Measurements from ENCODE around the gene SRMS.
"Not testable (repeated sequence)": the region's sequence is repeated elsewhere in the genome, so short reads cannot be mapped to it uniquely, and the experiment has no call there.

The SRMS gene

DNA sequence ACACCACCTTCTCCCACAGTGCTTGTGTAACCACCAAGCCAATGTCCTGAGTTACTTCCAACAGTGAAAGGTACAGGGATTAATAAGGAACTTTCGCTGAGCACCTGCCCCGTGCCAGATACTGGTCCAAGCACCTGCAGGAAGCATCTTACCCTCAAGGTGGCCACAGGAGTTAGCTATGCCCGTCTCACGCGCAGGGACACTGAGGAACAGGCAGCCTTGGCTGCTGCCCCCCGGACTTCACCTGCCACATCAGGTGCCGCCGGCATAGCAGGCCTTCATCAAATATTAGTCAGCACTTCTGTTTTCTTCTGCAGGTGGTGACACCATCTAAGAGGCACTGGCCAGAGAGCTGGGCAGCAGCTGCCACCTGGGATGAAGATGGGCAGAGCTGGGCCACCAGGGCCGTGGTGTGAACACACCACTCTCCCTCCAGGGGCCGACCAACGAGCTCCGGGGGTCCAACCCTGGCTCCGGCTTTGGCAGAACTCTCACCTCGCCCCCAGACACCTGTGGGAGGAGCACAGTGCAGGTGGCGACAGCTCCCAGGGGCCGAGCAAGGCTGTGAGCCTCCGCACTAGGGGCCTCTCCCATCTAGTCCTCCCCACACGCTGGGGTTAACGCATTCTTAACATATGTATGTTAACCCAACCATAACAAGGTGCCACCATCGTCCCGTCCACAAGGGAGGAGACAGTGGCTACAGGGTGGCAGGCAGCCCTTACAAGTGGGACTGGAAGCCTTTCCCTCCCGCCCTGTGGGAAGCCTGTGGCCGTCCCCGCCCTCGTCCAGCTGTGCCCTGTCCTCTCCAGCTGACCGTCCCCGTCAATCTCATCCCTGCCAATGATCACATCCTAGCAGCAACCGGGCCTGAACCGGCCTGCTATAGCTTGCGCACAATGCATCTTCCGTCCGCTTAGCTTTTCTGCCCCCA is 29.9 kb downstream of the SRMS start:
- H4K20me1 ChIP-seq (ENCODE audit: insufficient read depth, low read length): no peaks in the 10 kb centered on the region
- H3K4me3 ChIP-seq (ENCODE audit: low read length): no peak overlapping the region
- no peak overlapping the region for H3K27ac ChIP-seq (ENCODE audit: low read length)
- H3K9me3 ChIP-seq (replicated peaks; ENCODE audit: insufficient read depth, low read length): 0 out of 2 replicates have a peak, but pooled peaks cover 2% of the 10 kb centered on the region
- H3K79me2 ChIP-seq (ENCODE audit: low read length): peaks cover 15% of the 10 kb centered on the region
- no peak overlapping the region for H3K9ac ChIP-seq (ENCODE audit: low read length)
- no peak for DNase-seq
- peaks cover 65% of the 10 kb centered on the region for H3K27me3 ChIP-seq (replicated peaks; ENCODE audit: insufficient read depth, low read length)
- no peak overlapping the region for H3K4me2 ChIP-seq (ENCODE audit: low read depth, low read length)
- 0 out of 2 replicates have a peak, but pooled peaks cover 4% of the 10 kb centered on the region for H3K4me1 ChIP-seq (ENCODE audit: low read length)
- H3K9me2 ChIP-seq (replicated peaks; ENCODE audit: insufficient read depth, low read length): no peaks in the 10 kb centered on the region
- H3F3A ChIP-seq (ENCODE audit: insufficient read depth, low read length): no peaks in the 10 kb centered on the region
- no peaks in the 10 kb centered on the region for H3K36me3 ChIP-seq (replicated peaks; ENCODE audit: insufficient read depth, low read length)
- TF ChIP-seq EZH2 (optimal IDR thresholded peaks at IDR 0.05; ENCODE audit: low read depth, low read length): no peak
- TF ChIP-seq, protein P1, sequence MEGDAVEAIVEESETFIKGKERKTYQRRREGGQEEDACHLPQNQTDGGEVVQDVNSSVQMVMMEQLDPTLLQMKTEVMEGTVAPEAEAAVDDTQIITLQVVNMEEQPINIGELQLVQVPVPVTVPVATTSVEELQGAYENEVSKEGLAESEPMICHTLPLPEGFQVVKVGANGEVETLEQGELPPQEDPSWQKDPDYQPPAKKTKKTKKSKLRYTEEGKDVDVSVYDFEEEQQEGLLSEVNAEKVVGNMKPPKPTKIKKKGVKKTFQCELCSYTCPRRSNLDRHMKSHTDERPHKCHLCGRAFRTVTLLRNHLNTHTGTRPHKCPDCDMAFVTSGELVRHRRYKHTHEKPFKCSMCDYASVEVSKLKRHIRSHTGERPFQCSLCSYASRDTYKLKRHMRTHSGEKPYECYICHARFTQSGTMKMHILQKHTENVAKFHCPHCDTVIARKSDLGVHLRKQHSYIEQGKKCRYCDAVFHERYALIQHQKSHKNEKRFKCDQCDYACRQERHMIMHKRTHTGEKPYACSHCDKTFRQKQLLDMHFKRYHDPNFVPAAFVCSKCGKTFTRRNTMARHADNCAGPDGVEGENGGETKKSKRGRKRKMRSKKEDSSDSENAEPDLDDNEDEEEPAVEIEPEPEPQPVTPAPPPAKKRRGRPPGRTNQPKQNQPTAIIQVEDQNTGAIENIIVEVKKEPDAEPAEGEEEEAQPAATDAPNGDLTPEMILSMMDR (IDR thresholded peaks at IDR 0.05; ENCODE audit: low read length): no peak
- no peak for TF ChIP-seq EZH2phosphoT487 (IDR thresholded peaks at IDR 0.05; ENCODE audit: low read length)
- H2AFZ ChIP-seq (ENCODE audit: low read length): no peak overlapping the region

DNA sequence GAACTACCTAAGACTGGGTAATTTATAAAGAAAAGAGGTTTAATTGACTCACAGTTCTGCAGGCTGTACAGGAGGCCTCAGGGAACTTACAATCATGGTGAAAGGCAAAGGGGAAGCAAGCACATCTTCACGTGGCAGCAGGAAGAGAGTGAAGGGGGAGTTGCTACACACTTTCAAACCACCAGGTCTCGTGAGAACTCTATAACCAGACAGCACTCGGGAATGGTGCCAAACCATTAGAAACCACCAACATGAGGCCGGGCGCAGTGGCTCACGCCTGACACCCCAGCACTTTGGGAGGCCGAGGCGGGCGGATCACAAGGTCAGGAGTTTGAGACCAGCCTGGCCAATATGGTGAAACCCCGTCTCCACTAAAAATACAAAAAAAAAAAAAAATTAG is 33.0 kb downstream of the SRMS start:
- H4K20me1 ChIP-seq (ENCODE audit: insufficient read depth, low read length); H3K4me3 ChIP-seq (ENCODE audit: low read length); H3K36me3 ChIP-seq (replicated peaks; ENCODE audit: insufficient read depth, low read length); H3K4me1 ChIP-seq (ENCODE audit: low read length); H3K9me3 ChIP-seq (replicated peaks; ENCODE audit: insufficient read depth, low read length); H3K79me2 ChIP-seq (ENCODE audit: low read length); H3K27ac ChIP-seq (ENCODE audit: low read length); H3K9ac ChIP-seq (ENCODE audit: low read length); DNase-seq; H3K4me2 ChIP-seq (ENCODE audit: low read depth, low read length); H3F3A ChIP-seq (ENCODE audit: insufficient read depth, low read length); H3K9me2 ChIP-seq (replicated peaks; ENCODE audit: insufficient read depth, low read length); H2AFZ ChIP-seq (ENCODE audit: low read length): not testable (repeated sequence)
- peaks cover 93% of the 10 kb centered on the region for H3K27me3 ChIP-seq (replicated peaks; ENCODE audit: insufficient read depth, low read length)

DNA sequence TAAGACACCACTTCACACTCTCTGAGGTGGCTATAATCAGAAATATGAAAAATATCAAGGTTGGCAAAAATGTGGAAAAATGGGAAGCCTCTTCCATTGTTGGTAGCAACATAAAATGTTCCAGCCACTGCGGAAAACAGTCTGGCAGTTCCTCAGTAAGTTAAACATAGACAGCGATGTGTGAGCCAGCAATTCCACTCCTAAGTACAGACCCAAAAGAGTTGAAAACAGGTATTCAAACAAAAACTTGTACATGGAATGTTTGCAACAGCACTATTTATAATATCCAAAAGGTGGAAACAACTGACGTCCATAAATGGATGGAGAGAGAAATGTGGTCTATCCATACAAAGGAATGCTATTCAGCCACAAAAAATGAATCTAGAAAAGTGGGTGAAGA is 34.3 kb downstream of the SRMS start:
- H3K4me2 ChIP-seq (ENCODE audit: low read depth, low read length): no peak overlapping the region
- H3K79me2 ChIP-seq (ENCODE audit: low read length): no peaks in the 10 kb centered on the region
- H3K27ac ChIP-seq (ENCODE audit: low read length): no peak overlapping the region
- no peaks in the 10 kb centered on the region for H3K9me2 ChIP-seq (replicated peaks; ENCODE audit: insufficient read depth, low read length)
- no peaks in the 10 kb centered on the region for H3F3A ChIP-seq (ENCODE audit: insufficient read depth, low read length)
- TF ChIP-seq EZH2 (optimal IDR thresholded peaks at IDR 0.05; ENCODE audit: low read depth, low read length) (no peak), EZH2phosphoT487 (IDR thresholded peaks at IDR 0.05; ENCODE audit: low read length) (no peak)
- TF ChIP-seq, protein P1 (IDR thresholded peaks at IDR 0.05; ENCODE audit: low read length): no peak
- no peak overlapping the region for H3K9ac ChIP-seq (ENCODE audit: low read length)
- peaks cover 92% of the 10 kb centered on the region for H3K27me3 ChIP-seq (replicated peaks; ENCODE audit: insufficient read depth, low read length)
- 0 out of 2 replicates have a peak, but pooled peaks cover 2% of the 10 kb centered on the region for H3K9me3 ChIP-seq (replicated peaks; ENCODE audit: insufficient read depth, low read length)
- H2AFZ ChIP-seq (ENCODE audit: low read length): no peak overlapping the region
- H4K20me1 ChIP-seq (ENCODE audit: insufficient read depth, low read length): no peaks in the 10 kb centered on the region
- no peak overlapping the region for H3K4me3 ChIP-seq (ENCODE audit: low read length)
- H3K36me3 ChIP-seq (replicated peaks; ENCODE audit: insufficient read depth, low read length): no peaks in the 10 kb centered on the region
- no peak for DNase-seq
- no peaks in the 10 kb centered on the region for H3K4me1 ChIP-seq (ENCODE audit: low read length)

DNA sequence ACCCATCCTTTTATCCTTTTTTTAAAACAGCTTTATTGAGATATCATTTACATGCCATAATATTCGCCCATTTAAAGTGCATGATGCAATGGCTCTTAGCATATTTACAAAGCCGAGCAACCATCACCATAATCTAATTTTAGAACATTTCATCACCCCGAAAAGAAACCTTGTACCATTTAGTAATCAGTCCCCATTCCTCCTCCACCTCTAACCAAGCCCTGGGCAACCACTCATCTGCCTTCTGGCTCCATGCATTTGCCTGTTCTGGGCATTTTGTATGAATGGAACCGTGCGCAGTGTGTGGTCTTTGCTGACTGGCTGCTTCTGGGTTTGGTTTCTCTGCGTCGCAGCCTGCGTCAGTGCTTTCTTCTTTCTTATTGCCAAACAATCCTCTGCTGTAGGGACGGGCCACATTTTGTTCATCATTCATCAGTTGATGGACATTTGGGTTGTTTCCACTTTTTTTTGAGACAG is 38.4 kb downstream of the SRMS start:
- H3K9me3 ChIP-seq (replicated peaks; ENCODE audit: insufficient read depth, low read length): no peaks in the 10 kb centered on the region
- H3K27me3 ChIP-seq (replicated peaks; ENCODE audit: insufficient read depth, low read length): peaks cover 100% of the 10 kb centered on the region
- H4K20me1 ChIP-seq (ENCODE audit: insufficient read depth, low read length): no peaks in the 10 kb centered on the region
- no peak overlapping the region for H3K27ac ChIP-seq (ENCODE audit: low read length)
- no peaks in the 10 kb centered on the region for H3K9me2 ChIP-seq (replicated peaks; ENCODE audit: insufficient read depth, low read length)
- no peaks in the 10 kb centered on the region for H3F3A ChIP-seq (ENCODE audit: insufficient read depth, low read length)
- no peaks in the 10 kb centered on the region for H3K36me3 ChIP-seq (replicated peaks; ENCODE audit: insufficient read depth, low read length)
- H3K9ac ChIP-seq (ENCODE audit: low read length): no peak overlapping the region
- no peak for DNase-seq
- no peak overlapping the region for H3K4me2 ChIP-seq (ENCODE audit: low read depth, low read length)
- TF ChIP-seq EZH2 (optimal IDR thresholded peaks at IDR 0.05; ENCODE audit: low read depth, low read length): no peak
- TF ChIP-seq, protein P1 (IDR thresholded peaks at IDR 0.05; ENCODE audit: low read length): no peak
- no peak for TF ChIP-seq EZH2phosphoT487 (IDR thresholded peaks at IDR 0.05; ENCODE audit: low read length)
- no peak overlapping the region for H2AFZ ChIP-seq (ENCODE audit: low read length)
- no peak overlapping the region for H3K4me3 ChIP-seq (ENCODE audit: low read length)
- no peaks in the 10 kb centered on the region for H3K4me1 ChIP-seq (ENCODE audit: low read length)
- H3K79me2 ChIP-seq (ENCODE audit: low read length): no peaks in the 10 kb centered on the region

Measured in MM.1S (cell line).